Omental fat pad (tissue), 4 donors: ENCODE measurements around the gene DUSP16. TPM values are rescaled to one million over a fixed set of nuclear protein-coding genes. Genes with fewer than 3 reads are reported as not detected.

Source experiments
- ATAC-seq: fragments of 150-250 bp; one replicate; pipeline ENCODE4 v1.9.1; 2016; ENCODE audit warnings: mild to moderate bottlenecking, moderate library complexity; ENCODE audit not compliant: low FRiP score
- DNase-seq: peaks from one replicate; pipeline ENCODE4 v3.0.0-alpha.2; 2019; ENCODE audit warnings: low spot score
- total RNA-seq, 4 donors: library from RNA; depleted of rRNA; stranded (reverse); fragments of >200 nt; gene quantifications; one replicate each; pipeline ENCODE4 v1.1.0, GENCODE V29; 2016
- TF ChIP-seq, protein P1 (sequence below), 3 donors: fragments of 450-650 bp; IDR thresholded peaks; one replicate each; pipeline ENCODE4 v1.5.1; 2016 to 2017; ENCODE audit warnings: antibody characterized with exemption in 3 of 3, mild to moderate bottlenecking in 3 of 3, moderate library complexity in 2 of 3

DUSP16 gene, protein sequence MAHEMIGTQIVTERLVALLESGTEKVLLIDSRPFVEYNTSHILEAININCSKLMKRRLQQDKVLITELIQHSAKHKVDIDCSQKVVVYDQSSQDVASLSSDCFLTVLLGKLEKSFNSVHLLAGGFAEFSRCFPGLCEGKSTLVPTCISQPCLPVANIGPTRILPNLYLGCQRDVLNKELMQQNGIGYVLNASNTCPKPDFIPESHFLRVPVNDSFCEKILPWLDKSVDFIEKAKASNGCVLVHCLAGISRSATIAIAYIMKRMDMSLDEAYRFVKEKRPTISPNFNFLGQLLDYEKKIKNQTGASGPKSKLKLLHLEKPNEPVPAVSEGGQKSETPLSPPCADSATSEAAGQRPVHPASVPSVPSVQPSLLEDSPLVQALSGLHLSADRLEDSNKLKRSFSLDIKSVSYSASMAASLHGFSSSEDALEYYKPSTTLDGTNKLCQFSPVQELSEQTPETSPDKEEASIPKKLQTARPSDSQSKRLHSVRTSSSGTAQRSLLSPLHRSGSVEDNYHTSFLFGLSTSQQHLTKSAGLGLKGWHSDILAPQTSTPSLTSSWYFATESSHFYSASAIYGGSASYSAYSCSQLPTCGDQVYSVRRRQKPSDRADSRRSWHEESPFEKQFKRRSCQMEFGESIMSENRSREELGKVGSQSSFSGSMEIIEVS
- 10 to 100 TPM; 18.2 to 29.6 (median 18.7) TPM for total RNA-seq

DNA sequence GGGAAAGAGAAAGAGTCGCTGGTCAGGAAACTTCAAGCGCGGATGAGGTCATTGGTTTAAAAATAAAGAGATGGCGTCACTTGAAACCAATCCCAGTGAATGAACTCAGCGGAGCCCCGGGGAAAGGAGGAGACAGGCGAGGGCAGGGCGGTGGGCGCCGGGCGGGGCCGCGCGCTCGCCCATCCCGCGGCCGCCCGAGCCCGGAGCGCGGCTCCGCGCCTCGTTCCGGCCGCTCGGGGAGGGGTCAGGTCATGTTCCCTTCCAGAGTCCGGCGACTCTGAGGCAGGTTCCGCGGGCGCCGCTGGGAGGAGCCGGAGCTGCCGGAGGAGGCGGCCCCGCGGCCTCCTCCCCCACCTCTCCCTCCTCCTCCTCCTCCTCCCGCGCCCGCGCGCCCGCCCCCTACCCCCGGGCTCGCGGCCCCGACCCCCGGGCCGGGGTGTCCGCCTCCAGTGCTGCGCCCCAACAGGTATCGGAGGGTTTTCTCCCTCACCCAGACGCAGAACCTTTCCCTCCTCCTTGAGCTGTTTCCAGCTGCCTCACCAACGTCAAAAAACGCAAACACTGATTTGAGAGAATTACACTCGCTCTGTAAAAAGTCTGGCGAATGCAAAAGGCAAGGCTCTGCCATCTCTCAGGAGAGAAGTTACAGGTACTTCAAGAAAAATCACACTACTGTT, at the start of gene DUSP16:
DUSP16 (minus strand) TSS at position 279 of the 677 bp plus-strand sequence. CDS start 41,765 bp downstream, outside the sequence.
- peak; percentile 97 for ATAC-seq
- TF ChIP-seq, protein P1, sequence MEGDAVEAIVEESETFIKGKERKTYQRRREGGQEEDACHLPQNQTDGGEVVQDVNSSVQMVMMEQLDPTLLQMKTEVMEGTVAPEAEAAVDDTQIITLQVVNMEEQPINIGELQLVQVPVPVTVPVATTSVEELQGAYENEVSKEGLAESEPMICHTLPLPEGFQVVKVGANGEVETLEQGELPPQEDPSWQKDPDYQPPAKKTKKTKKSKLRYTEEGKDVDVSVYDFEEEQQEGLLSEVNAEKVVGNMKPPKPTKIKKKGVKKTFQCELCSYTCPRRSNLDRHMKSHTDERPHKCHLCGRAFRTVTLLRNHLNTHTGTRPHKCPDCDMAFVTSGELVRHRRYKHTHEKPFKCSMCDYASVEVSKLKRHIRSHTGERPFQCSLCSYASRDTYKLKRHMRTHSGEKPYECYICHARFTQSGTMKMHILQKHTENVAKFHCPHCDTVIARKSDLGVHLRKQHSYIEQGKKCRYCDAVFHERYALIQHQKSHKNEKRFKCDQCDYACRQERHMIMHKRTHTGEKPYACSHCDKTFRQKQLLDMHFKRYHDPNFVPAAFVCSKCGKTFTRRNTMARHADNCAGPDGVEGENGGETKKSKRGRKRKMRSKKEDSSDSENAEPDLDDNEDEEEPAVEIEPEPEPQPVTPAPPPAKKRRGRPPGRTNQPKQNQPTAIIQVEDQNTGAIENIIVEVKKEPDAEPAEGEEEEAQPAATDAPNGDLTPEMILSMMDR (IDR thresholded peaks at IDR 0.05), result no peak
- DNase-seq, result peak; percentile 75

DNA sequence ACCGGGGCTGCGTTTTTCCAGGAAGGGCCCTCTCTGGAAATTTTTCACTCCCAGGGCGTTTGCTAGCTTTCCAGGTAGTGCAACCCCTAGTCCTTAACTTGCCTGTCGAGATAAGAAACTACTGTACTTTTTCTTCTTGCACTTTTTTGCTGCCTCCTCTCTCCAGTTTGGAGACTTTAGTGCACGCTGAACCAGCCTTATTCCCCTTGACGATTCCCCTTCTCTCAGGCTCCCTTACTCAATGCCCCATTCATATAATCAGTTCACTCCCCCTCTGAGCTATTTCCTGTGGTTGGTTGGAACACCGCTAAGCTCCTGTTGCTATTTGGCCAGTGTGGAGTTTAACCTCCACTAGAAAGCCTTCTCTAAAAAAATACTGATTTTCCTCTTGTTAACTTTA, 49.7 kb upstream of the DUSP16 start:
- ATAC-seq, result no peak
- TF ChIP-seq, protein P1 (IDR thresholded peaks at IDR 0.05), result no peak
- no peak for DNase-seq

DNA sequence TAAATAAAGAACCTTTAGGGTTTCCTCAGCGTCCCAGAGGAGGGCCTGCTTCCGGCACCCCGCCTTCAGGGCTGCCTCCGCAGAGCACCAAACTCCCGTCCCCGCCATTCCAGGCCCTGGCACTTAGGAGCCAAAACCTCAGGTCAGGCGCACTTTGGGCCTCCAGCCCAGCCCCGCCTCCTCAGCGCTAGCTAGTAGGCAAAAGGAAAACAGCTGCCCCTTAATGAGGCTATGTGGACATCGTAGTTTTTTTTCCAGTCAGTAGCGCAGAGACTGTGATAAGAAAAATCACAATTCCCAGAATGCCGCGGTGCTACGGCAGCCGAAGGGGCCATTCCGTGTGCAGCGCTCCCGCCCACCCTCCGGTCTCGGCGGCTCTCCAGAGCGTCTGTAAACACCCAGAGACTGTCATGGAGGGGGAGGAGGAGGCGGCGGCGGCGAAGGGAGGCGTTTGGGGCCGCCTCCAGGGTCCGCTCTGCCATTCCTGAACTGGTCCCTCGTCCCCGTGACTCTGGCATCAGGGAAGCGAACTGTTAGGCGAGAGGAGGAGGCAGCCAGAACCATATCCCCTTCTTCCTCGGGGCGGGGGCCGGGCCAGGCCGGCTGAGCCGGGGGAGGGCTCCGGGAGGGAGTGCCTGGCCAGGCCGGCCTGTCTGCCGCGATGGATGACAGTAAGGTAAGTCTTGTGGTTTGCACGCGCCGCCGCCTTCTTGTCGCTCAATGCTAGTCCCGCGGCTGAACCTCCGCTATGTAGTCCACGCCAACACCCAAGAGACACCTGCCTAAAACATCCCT, 49.0 kb upstream of the DUSP16 start, which contains the start of gene CREBL2:
CREBL2 (plus strand) TSS at position 365 of the 795 bp plus-strand sequence; CDS start at position 662, 297 bp downstream.
- TF ChIP-seq, protein P1 (IDR thresholded peaks at IDR 0.05), result no peak
- peak; percentile 76 for DNase-seq
- ATAC-seq, result peak; percentile 98

DNA sequence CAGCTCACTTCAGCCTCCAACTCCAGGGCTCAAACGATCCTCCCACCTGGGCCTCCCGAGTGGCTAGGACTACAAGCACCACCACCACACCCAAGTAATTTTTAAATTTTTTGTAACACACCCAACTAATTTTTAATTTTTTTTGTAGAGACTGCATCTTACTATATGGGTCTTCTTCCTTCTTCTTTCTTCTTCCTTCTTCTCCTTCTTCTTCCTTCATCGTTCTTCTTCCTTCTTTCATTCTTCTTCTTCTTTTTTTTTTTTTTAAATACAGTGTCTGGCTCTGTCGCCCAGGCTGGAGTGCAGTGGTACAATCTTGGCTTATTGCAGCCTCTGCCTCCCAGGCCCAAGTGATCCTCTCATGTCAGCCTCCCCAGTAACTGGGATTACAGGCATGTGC, 48.0 kb upstream of the DUSP16 start:
- ATAC-seq (no peak), DNase-seq (no peak)
- TF ChIP-seq, protein P1 (IDR thresholded peaks at IDR 0.05), result no peak

DNA sequence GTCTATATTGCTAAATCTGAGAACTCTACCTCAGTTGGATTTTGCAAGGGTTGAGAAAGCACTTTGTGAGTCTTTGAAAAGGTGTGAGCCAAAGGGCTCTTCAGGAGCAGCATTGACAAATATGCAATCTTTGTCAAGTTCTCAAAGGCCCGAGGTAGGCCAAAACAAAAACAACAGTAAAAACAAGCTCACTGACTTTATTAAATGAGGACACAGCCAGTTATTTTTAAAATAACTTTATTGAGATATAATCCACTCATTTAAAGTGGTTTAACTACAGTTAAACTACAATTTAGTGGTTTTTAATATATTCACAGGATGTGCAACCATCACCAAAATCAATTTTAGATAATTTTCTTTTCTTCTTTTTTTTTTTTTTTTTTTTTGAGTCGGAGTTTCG, 47.0 kb upstream of the DUSP16 start:
- DNase-seq (no peak), ATAC-seq (no peak)
- TF ChIP-seq, protein P1 (IDR thresholded peaks at IDR 0.05), result no peak

DNA sequence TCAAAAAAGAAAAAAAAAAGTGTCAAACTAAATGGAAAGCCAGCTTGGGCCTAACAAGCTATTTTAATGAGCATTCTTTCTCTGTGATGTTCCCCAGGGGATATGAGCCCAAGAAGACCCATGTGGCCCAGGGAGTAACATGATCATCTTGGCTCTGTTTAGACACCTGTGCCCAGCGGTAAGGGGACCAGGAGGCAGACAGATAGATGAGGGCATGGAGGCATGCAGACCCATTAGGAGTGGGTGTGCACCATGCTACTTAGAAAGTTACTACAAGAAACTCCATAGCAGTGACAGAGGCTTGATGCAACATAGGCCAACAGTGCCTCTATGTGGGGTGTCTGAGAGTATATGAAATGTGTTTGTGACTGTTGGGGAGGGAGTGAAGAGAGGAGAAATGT, 45.9 kb upstream of the DUSP16 start:
- TF ChIP-seq, protein P1 (IDR thresholded peaks at IDR 0.05), result no peak
- no peak for DNase-seq
- ATAC-seq, result no peak
